Loucy (cell line): ENCODE measurements around the gene ANXA8.

Experiments
- H2AFZ ChIP-seq: fragments of 200-600 bp; sonication (generic); 2 replicates; pipeline ENCODE4 v1.6.0; 2016; ENCODE audit warnings: antibody characterized with exemption, mild to moderate bottlenecking, low read length, moderate library complexity
- H3F3A ChIP-seq: fragments of 200-600 bp; 2 replicates; pipeline ENCODE4 v1.6.0; 2016; ENCODE audit warnings: antibody characterized with exemption, low read depth, mild to moderate bottlenecking
- H3K27me3 ChIP-seq: fragments of 200-600 bp; sonication (generic); 2 replicates; pipeline ENCODE4 v1.6.1; 2014; ENCODE audit warnings: low read length, mild to moderate bottlenecking; ENCODE audit not compliant: insufficient read depth, poor library complexity, severe bottlenecking
- H3K36me3 ChIP-seq: fragments of 200-600 bp; sonication (generic); 2 replicates; pipeline ENCODE4 v1.6.1; 2016; ENCODE audit warnings: low read length; ENCODE audit not compliant: insufficient read depth
- H3K4me1 ChIP-seq: fragments of 200-600 bp; sonication (generic); 2 replicates; pipeline ENCODE4 v1.5.1; 2014; ENCODE audit warnings: low read length, mild to moderate bottlenecking; ENCODE audit not compliant: insufficient read depth, poor library complexity, severe bottlenecking
- H3K4me2 ChIP-seq: fragments of 200-600 bp; sonication (generic); 2 replicates; pipeline ENCODE4 v1.6.0; 2014; ENCODE audit warnings: antibody characterized with exemption, low read length, low read depth, mild to moderate bottlenecking; ENCODE audit not compliant: poor library complexity, severe bottlenecking
- H3K4me3 ChIP-seq: fragments of 200-600 bp; sonication (generic); 2 replicates; pipeline ENCODE4 v1.5.1; 2014; ENCODE audit warnings: low read length, mild to moderate bottlenecking, mixed read lengths; ENCODE audit not compliant: poor library complexity, severe bottlenecking
- H3K79me2 ChIP-seq: fragments of 200-600 bp; sonication (generic); 2 replicates; pipeline ENCODE4 v1.6.1; 2014; ENCODE audit warnings: low read length; ENCODE audit not compliant: insufficient read depth
- H3K9ac ChIP-seq: fragments of 200-600 bp; sonication (generic); 2 replicates; pipeline ENCODE4 v1.6.0; 2014; ENCODE audit warnings: mild to moderate bottlenecking, low read depth, low read length, moderate library complexity; ENCODE audit not compliant: poor library complexity, severe bottlenecking
- H3K9me2 ChIP-seq: fragments of 200-600 bp; sonication (generic); replicated peaks from 2 replicates; pipeline ENCODE4 v1.6.1; 2016; ENCODE audit warnings: low read depth, low read length, mixed read lengths
- H3K9me3 ChIP-seq: fragments of 200-600 bp; sonication (generic); 2 replicates; pipeline ENCODE4 v1.6.1; 2014; ENCODE audit warnings: mild to moderate bottlenecking, antibody characterized with exemption, low read length, low read depth; ENCODE audit not compliant: insufficient read depth
- H4K20me1 ChIP-seq: fragments of 200-600 bp; sonication (generic); 2 replicates; pipeline ENCODE4 v1.6.0; 2014; ENCODE audit warnings: antibody characterized with exemption, low read length, mild to moderate bottlenecking; ENCODE audit not compliant: insufficient read depth, poor library complexity, severe bottlenecking
- EZH2phosphoT487 ChIP-seq: fragments of 200-600 bp; IDR thresholded peaks from 2 replicates; pipeline ENCODE4 v1.6.1; 2018; ENCODE audit warnings: antibody characterized with exemption, mild to moderate bottlenecking, moderate library complexity, borderline replicate concordance
- TF ChIP-seq, protein P1 (sequence below): fragments of 200-600 bp; sonication (generic); conservative IDR thresholded peaks from 2 replicates; pipeline ENCODE4 v1.5.1; 2014; ENCODE audit warnings: mild to moderate bottlenecking, antibody characterized with exemption, low read length

ANXA8 gene

DNA sequence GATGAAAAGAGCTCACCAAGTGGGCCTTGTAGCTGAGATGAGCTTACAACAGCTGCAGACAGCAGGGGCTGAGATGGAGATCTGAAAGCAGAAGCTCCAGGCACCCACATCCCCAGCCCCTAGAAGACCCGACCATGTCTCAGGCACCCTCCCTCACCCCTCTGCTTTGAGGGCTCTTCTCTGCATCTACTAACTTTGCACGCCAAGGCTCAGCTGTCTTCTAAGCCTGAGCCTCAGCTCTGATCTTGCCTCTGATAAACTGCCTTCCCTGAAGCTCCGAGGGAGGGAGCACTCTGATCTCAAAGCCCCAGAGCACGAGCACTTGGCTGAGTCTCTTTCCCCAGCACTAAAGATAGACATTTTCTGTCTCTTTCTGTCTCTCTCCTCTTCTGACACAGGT, 42.0 kb downstream of the ANXA8 start:
- Histone ChIP-seq H3K9me3 (no peaks in the 10 kb centered on the region; the same call in 1 of the 2 replicates), H3K27me3 (no peaks in the 10 kb centered on the region), H4K20me1 (no peaks in the 10 kb centered on the region), H3K4me3 (no peak overlapping the region), H3F3A (no peaks in the 10 kb centered on the region), H2AFZ (no peak overlapping the region), H3K4me2 (no peak overlapping the region), H3K36me3 (no peaks in the 10 kb centered on the region), H3K79me2 (no peaks in the 10 kb centered on the region), H3K9ac (no peak overlapping the region), H3K4me1 (no peaks in the 10 kb centered on the region), H3K9me2 (no peaks in the 10 kb centered on the region)
- TF ChIP-seq, protein P1, sequence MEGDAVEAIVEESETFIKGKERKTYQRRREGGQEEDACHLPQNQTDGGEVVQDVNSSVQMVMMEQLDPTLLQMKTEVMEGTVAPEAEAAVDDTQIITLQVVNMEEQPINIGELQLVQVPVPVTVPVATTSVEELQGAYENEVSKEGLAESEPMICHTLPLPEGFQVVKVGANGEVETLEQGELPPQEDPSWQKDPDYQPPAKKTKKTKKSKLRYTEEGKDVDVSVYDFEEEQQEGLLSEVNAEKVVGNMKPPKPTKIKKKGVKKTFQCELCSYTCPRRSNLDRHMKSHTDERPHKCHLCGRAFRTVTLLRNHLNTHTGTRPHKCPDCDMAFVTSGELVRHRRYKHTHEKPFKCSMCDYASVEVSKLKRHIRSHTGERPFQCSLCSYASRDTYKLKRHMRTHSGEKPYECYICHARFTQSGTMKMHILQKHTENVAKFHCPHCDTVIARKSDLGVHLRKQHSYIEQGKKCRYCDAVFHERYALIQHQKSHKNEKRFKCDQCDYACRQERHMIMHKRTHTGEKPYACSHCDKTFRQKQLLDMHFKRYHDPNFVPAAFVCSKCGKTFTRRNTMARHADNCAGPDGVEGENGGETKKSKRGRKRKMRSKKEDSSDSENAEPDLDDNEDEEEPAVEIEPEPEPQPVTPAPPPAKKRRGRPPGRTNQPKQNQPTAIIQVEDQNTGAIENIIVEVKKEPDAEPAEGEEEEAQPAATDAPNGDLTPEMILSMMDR, result no peak
- no peak for TF ChIP-seq EZH2phosphoT487

DNA sequence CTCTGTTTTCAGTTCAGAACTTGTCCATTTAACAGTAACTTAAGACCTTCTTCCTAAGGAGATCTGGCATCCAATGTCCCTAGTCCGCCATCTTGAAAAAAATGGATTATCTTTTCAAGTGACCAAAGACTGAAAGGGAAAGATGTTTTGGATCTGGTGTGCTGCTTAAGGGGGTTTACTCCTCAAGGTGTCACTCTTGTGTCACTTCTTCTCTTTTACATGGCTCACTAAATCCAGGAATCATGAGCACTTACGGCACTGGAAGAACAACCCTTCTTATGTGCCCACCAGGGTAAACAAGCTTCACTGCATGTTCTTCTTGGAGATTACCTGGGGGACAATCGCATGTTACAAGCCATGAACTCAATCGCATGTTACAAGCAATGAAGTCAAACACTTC, 43.7 kb downstream of the ANXA8 start:
- no peak overlapping the region for H3K4me2 ChIP-seq
- H3K4me1 ChIP-seq, result no peaks in the 10 kb centered on the region
- H3K36me3 ChIP-seq, result no peaks in the 10 kb centered on the region
- H3K9ac ChIP-seq, result no peak overlapping the region
- no peaks in the 10 kb centered on the region for H4K20me1 ChIP-seq
- H2AFZ ChIP-seq, result no peak overlapping the region
- no peak for TF ChIP-seq EZH2phosphoT487
- TF ChIP-seq, protein P1, result peak; percentile 24; the same call in 1 of the 2 replicates
- no peaks in the 10 kb centered on the region; the same call in 1 of the 2 replicates for H3K9me3 ChIP-seq
- H3K9me2 ChIP-seq, result no peaks in the 10 kb centered on the region
- no peaks in the 10 kb centered on the region for H3F3A ChIP-seq
- H3K4me3 ChIP-seq, result no peak overlapping the region
- H3K79me2 ChIP-seq, result no peaks in the 10 kb centered on the region
- no peaks in the 10 kb centered on the region for H3K27me3 ChIP-seq

DNA sequence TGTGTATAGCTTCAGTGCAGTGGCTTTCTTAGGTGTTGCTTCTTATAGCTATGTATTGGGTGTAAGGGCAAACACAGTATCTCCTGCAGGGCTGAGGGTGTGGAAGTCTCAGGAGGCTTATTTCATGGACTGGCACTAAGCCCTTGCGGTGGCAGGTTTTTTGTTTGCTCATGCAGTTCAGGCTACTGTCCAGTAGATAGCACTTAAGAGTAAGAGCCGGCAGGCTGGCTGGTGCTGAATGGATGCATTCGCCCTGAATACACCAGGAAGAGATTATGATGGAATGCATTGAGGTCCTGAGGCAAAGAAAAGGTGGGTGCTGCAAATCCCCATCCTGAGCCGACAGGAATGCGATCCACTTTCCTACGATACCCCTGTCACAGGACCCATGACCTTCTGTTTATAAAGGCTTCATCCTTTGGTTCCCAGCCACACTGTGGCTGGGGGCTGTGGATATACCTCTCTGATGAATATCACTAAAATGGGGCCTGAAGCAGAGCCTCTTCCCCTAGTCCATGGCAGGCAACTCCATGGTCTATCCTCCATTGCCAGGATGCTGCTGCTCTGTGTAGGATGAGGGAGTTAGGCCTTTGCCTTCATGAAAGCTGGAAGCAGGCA, 44.9 kb downstream of the ANXA8 start:
- TF ChIP-seq EZH2phosphoT487, result no peak
- TF ChIP-seq, protein P1, result peak; percentile 54
- Histone ChIP-seq H3K79me2 (no peaks in the 10 kb centered on the region), H3K9me2 (no peaks in the 10 kb centered on the region), H4K20me1 (no peaks in the 10 kb centered on the region), H2AFZ (no peak overlapping the region), H3K9me3 (no peaks in the 10 kb centered on the region), H3K4me2 (no peak overlapping the region), H3K4me3 (no peak overlapping the region), H3K27me3 (no peaks in the 10 kb centered on the region), H3F3A (no peaks in the 10 kb centered on the region), H3K36me3 (no peaks in the 10 kb centered on the region), H3K9ac (no peak overlapping the region), H3K4me1 (no peaks in the 10 kb centered on the region)
